HG03354 (cell line): ENCODE measurements around the gene SLC25A29.
"Not testable (repeated sequence)": the region's sequence is repeated elsewhere in the genome, so short reads cannot be mapped to it uniquely, and the experiment has no call there.

Experiments
- ATAC-seq: cut with Tn5 transposase; IDR thresholded peaks from one replicate; pipeline ENCODE4 v1.9.1; 2021; ENCODE audit warnings: mild to moderate bottlenecking; ENCODE audit not compliant: unreplicated experiment, poor library complexity, severe bottlenecking

Gene SLC25A29

GRCh38 chr14:100285021-100285912 lies 21.0 kb downstream of the SLC25A29 start:
- ATAC-seq, result peak; percentile 87

GRCh38 chr14:100283984-100284881 lies 22.0 kb downstream of the SLC25A29 start:
- no peak for ATAC-seq

GRCh38 chr14:100283436-100283835 lies 22.8 kb downstream of the SLC25A29 start:
- not testable (repeated sequence) for ATAC-seq

- ATAC-seq, result no peak
These were observed 23.4 kb downstream of the SLC25A29 start for GRCh38 chr14:100282766-100283419.

GRCh38 chr14:100282083-100282350 lies 24.2 kb downstream of the SLC25A29 start:
- ATAC-seq, result no peak

GRCh38 chr14:100281286-100282082 lies 24.8 kb downstream of the SLC25A29 start:
- no peak for ATAC-seq

- no peak for ATAC-seq
These were observed 26.7 kb downstream of the SLC25A29 start for GRCh38 chr14:100279563-100279962.

GRCh38 chr14:100279133-100279532 lies 27.1 kb downstream of the SLC25A29 start:
- ATAC-seq, result no peak

GRCh38 chr14:100278702-100279101 lies 27.5 kb downstream of the SLC25A29 start:
- ATAC-seq, result no peak

- ATAC-seq, result no peak
These were observed 31.0 kb downstream of the SLC25A29 start for GRCh38 chr14:100275214-100275613.

GRCh38 chr14:100274250-100274649 lies 32.0 kb downstream of the SLC25A29 start:
- ATAC-seq, result no peak

- no peak for ATAC-seq
These were observed 34.9 kb downstream of the SLC25A29 start for GRCh38 chr14:100271247-100271939.

- no peak for ATAC-seq
These were observed 37.5 kb downstream of the SLC25A29 start for GRCh38 chr14:100268591-100269207.

- no peak for ATAC-seq
These were observed 38.3 kb downstream of the SLC25A29 start for GRCh38 chr14:100267990-100268389.

- ATAC-seq, result no peak
These were observed 43.1 kb downstream of the SLC25A29 start for GRCh38 chr14:100263141-100263540.

GRCh38 chr14:100262545-100262944 lies 43.7 kb downstream of the SLC25A29 start:
- ATAC-seq, result no peak

- ATAC-seq, result no peak
These were observed 44.6 kb downstream of the SLC25A29 start for GRCh38 chr14:100261621-100262020.

GRCh38 chr14:100256339-100256895 lies 49.8 kb downstream of the SLC25A29 start:
- peak; percentile 76 for ATAC-seq
